Measurements from ENCODE around the gene KRTAP19-4.
"Not testable (repeated sequence)": the region's sequence is repeated elsewhere in the genome, so short reads cannot be mapped to it uniquely, and the experiment has no call there.

KRTAP19-4 gene

GRCh38 chr21:30497065-30497464, at the start of gene KRTAP19-4:
Gene KRTAP19-4 (minus strand): TSS chr21:30497165. CDS start chr21:30497110, 55 bp downstream.
- no peak for DNase-seq (ENCODE audit: low read depth)

- DNase-seq (ENCODE audit: low read depth): no peak
Observed at GRCh38 chr21:30541764-30542163, 44.8 kb upstream of the KRTAP19-4 start, which contains the start of gene KRTAP19-6. Gene KRTAP19-6 (minus strand): TSS chr21:30541864. CDS start chr21:30541833, 31 bp downstream.

- DNase-seq (ENCODE audit: low read depth): no peak
Observed at GRCh38 chr21:30518876-30519275, 21.9 kb upstream of the KRTAP19-4 start.

GRCh38 chr21:30515681-30516080, 18.7 kb upstream of the KRTAP19-4 start:
- DNase-seq (ENCODE audit: low read depth): no peak

- DNase-seq (ENCODE audit: low read depth): not testable (repeated sequence)
Observed at GRCh38 chr21:30505621-30506205, 8.7 kb upstream of the KRTAP19-4 start.

- no peak for DNase-seq (ENCODE audit: low read depth)
Observed at GRCh38 chr21:30502041-30502440, 5.1 kb upstream of the KRTAP19-4 start, which contains the start of gene KRTAP19-5. Gene KRTAP19-5 (minus strand): TSS chr21:30502141. CDS start chr21:30502090, 51 bp downstream.

GRCh38 chr21:30491963-30492428, 5.0 kb downstream of the KRTAP19-4 start, which contains the start of gene KRTAP19-3:
Gene KRTAP19-3 (minus strand): TSS chr21:30492013. CDS start chr21:30491957, 56 bp downstream.
- DNase-seq (ENCODE audit: low read depth): no peak

GRCh38 chr21:30487336-30487735, 9.6 kb downstream of the KRTAP19-4 start, which contains the start of gene KRTAP19-2:
Gene KRTAP19-2 (minus strand): TSS chr21:30487436. CDS start chr21:30487348, 88 bp downstream.
- DNase-seq (ENCODE audit: low read depth): no peak

GRCh38 chr21:30486180-30486579, 10.8 kb downstream of the KRTAP19-4 start:
- DNase-seq (ENCODE audit: low read depth): no peak

- DNase-seq (ENCODE audit: low read depth): no peak
Observed at GRCh38 chr21:30482130-30482529, 14.8 kb downstream of the KRTAP19-4 start.

GRCh38 chr21:30480145-30480544, 16.8 kb downstream of the KRTAP19-4 start, which contains the start of gene KRTAP19-1:
Gene KRTAP19-1 (minus strand): TSS chr21:30480367. CDS start chr21:30480317, 50 bp downstream.
- DNase-seq (ENCODE audit: low read depth): no peak

GRCh38 chr21:30479259-30479658, 17.7 kb downstream of the KRTAP19-4 start:
- DNase-seq (ENCODE audit: low read depth): no peak

- DNase-seq (ENCODE audit: low read depth): no peak
Observed at GRCh38 chr21:30478004-30478403, 19.0 kb downstream of the KRTAP19-4 start.

GRCh38 chr21:30468900-30469714, 27.9 kb downstream of the KRTAP19-4 start:
- no peak for DNase-seq (ENCODE audit: low read depth)

GRCh38 chr21:30463713-30464112, 33.3 kb downstream of the KRTAP19-4 start:
- no peak for DNase-seq (ENCODE audit: low read depth)

GRCh38 chr21:30448514-30448913, 48.5 kb downstream of the KRTAP19-4 start:
- DNase-seq (ENCODE audit: low read depth): no peak

GRCh38 chr21:30447056-30447455, 49.9 kb downstream of the KRTAP19-4 start:
- DNase-seq (ENCODE audit: low read depth): no peak
